Neural cell (in vitro differentiated cells): ENCODE results near the gene ACSL6. TPM values are rescaled to one million over a fixed set of nuclear protein-coding genes. Genes with fewer than 3 reads are reported as not detected.

Experiments
- H2AFZ ChIP-seq: fragments of 200-600, 300-800 bp; sonication (generic), shearing (Covaris generic); 2 replicates; pipeline ENCODE4 v1.6.0; 2014; ENCODE audit warnings: low read depth, mild to moderate bottlenecking, antibody characterized with exemption, low read length, moderate library complexity
- H3F3A ChIP-seq: fragments of 200-600 bp; shearing (Covaris generic); 2 replicates; pipeline ENCODE4 v1.6.1; 2016; ENCODE audit warnings: mild to moderate bottlenecking, moderate library complexity, mixed read lengths, antibody characterized with exemption, low read length; ENCODE audit not compliant: insufficient read depth, poor library complexity, severe bottlenecking
- H3K27ac ChIP-seq: fragments of 200-600, 300-800 bp; sonication (generic), shearing (Covaris generic); 2 replicates; pipeline ENCODE4 v1.5.1; 2014; ENCODE audit warnings: mild to moderate bottlenecking, low read length, moderate library complexity
- H3K27me3 ChIP-seq: fragments of 300-800, 200-600 bp; sonication (generic), shearing (Covaris generic); 2 replicates; pipeline ENCODE4 v1.6.0; 2014; ENCODE audit warnings: mild to moderate bottlenecking, low read depth, low read length, moderate library complexity; ENCODE audit not compliant: insufficient read depth
- H3K36me3 ChIP-seq: fragments of 300-800, 200-600 bp; sonication (generic), shearing (Covaris generic); 2 replicates; pipeline ENCODE4 v1.5.1; 2014; ENCODE audit warnings: mild to moderate bottlenecking, antibody characterized with exemption, low read length, moderate library complexity; ENCODE audit not compliant: insufficient read depth
- H3K4me2 ChIP-seq: fragments of 300-800, 200-600 bp; sonication (generic), shearing (Covaris generic); 2 replicates; pipeline ENCODE4 v1.6.0; 2014; ENCODE audit warnings: mild to moderate bottlenecking, low read length
- H3K4me3 ChIP-seq: fragments of 300-800, 200-600 bp; sonication (generic), shearing (Covaris generic); 2 replicates; pipeline ENCODE4 v1.5.1; 2014; ENCODE audit warnings: mild to moderate bottlenecking, low read length, moderate library complexity
- H3K79me2 ChIP-seq: fragments of 200-600 bp; shearing (Covaris generic); replicated peaks from 2 replicates; pipeline ENCODE4 v1.6.0; 2014; ENCODE audit warnings: mild to moderate bottlenecking, low read length, moderate library complexity; ENCODE audit not compliant: insufficient read depth
- H3K9ac ChIP-seq: fragments of 300-800, 200-600 bp; sonication (generic), shearing (Covaris generic); 2 replicates; pipeline ENCODE4 v1.6.1; 2016; ENCODE audit warnings: mild to moderate bottlenecking, low read length, mixed read lengths
- H3K9me2 ChIP-seq: fragments of 200-600 bp; shearing (Covaris generic); 2 replicates; pipeline ENCODE4 v1.6.1; 2016; ENCODE audit warnings: mild to moderate bottlenecking, low read length, mixed read lengths; ENCODE audit not compliant: insufficient read depth
- H3K9me3 ChIP-seq: fragments of 200-600, 300-800 bp; sonication (generic), shearing (Covaris generic); 2 replicates; pipeline ENCODE4 v1.6.1; 2016; ENCODE audit warnings: mild to moderate bottlenecking, mixed run types, low read length, moderate library complexity, mixed read lengths
- H4K20me1 ChIP-seq: fragments of 200-600 bp; shearing (Covaris generic); 2 replicates; pipeline ENCODE4 v1.6.1; 2016; ENCODE audit warnings: mild to moderate bottlenecking, mixed run types; ENCODE audit not compliant: insufficient read depth
- CTCF ChIP-seq: fragments of 450-650 bp; IDR thresholded peaks from 2 replicates; pipeline ENCODE4 v1.5.1; 2014; ENCODE audit warnings: antibody characterized with exemption, mild to moderate bottlenecking, moderate library complexity; ENCODE audit not compliant: poor library complexity, severe bottlenecking
- EP300 ChIP-seq: fragments of 450-650 bp; conservative IDR thresholded peaks from 2 replicates; pipeline ENCODE4 v1.6.1; 2014; ENCODE audit warnings: antibody characterized with exemption, mild to moderate bottlenecking, moderate library complexity; ENCODE audit not compliant: poor library complexity, severe bottlenecking
- EZH2 ChIP-seq: fragments of 200-600, 300-800 bp; shearing (Covaris generic), sonication (generic); IDR thresholded peaks from 2 replicates; pipeline ENCODE4 v1.6.1; 2014; ENCODE audit warnings: antibody characterized with exemption, low read length, borderline replicate concordance, mild to moderate bottlenecking; ENCODE audit not compliant: insufficient read depth, poor library complexity, severe bottlenecking
- MXI1 ChIP-seq: fragments of 450-650 bp; conservative IDR thresholded peaks from 2 replicates; pipeline ENCODE4 v1.6.1; 2014; ENCODE audit warnings: antibody characterized with exemption, mild to moderate bottlenecking; ENCODE audit not compliant: poor library complexity, severe bottlenecking
- POLR2AphosphoS5 ChIP-seq: IDR thresholded peaks from 2 replicates; pipeline ENCODE4 v1.6.1; 2012
- RAD21 ChIP-seq: fragments of 450-650 bp; conservative IDR thresholded peaks from 2 replicates; pipeline ENCODE4 v1.6.1; 2014; ENCODE audit warnings: antibody characterized with exemption, mild to moderate bottlenecking, moderate library complexity
- REST ChIP-seq: IDR thresholded peaks from 2 replicates; pipeline ENCODE4 v1.6.1; 2012; ENCODE audit warnings: borderline replicate concordance
- SMC3 ChIP-seq: fragments of 450-650 bp; conservative IDR thresholded peaks from 2 replicates; pipeline ENCODE4 v1.6.1; 2014; ENCODE audit warnings: antibody characterized with exemption, mild to moderate bottlenecking, moderate library complexity; ENCODE audit not compliant: poor library complexity
- TAF1 ChIP-seq: IDR thresholded peaks from 2 replicates; pipeline ENCODE4 v1.6.1; 2012; ENCODE audit warnings: low read depth
- polyA plus RNA-seq: library from polyadenylated mRNA; depleted of rRNA; stranded (reverse); fragments of >200 nt; gene quantifications from 2 replicates; pipeline ENCODE4 v1.2.3, GENCODE V29; 2014

ACSL6 gene
- polyA plus RNA-seq, 1 donor from 2014 or later, result 30.5 TPM

GRCh38 chr5:131993676-131994075 lies 17.8 kb downstream of the ACSL6 start:
- Histone ChIP-seq H4K20me1 (no peaks in the 10 kb centered on the region), H3K9me2 (no peaks in the 10 kb centered on the region), H3K27me3 (no peaks in the 10 kb centered on the region), H3K79me2 (no peaks in the 10 kb centered on the region), H3F3A (no peaks in the 10 kb centered on the region), H3K4me2 (no peak overlapping the region), H3K4me3 (no peak overlapping the region), H2AFZ (no peak overlapping the region), H3K27ac (no peak overlapping the region), H3K9ac (no peak overlapping the region), H3K36me3 (no peaks in the 10 kb centered on the region), H3K9me3 (no peaks in the 10 kb centered on the region)
- TF ChIP-seq SMC3 (no peak), REST (no peak), TAF1 (no peak), MXI1 (no peak), CTCF (no peak), RAD21 (no peak), EZH2 (no peak), EP300 (no peak), POLR2AphosphoS5 (no peak)

- H3K79me2 ChIP-seq, result no peaks in the 10 kb centered on the region
- no peak overlapping the region for H2AFZ ChIP-seq
- no peak overlapping the region for H3K9ac ChIP-seq
- H3K36me3 ChIP-seq, result no peaks in the 10 kb centered on the region
- no peak overlapping the region for H3K4me2 ChIP-seq
- TF ChIP-seq CTCF, result no peak
- TF ChIP-seq RAD21, result no peak
- no peak for TF ChIP-seq MXI1
- no peak for TF ChIP-seq SMC3
- no peak for TF ChIP-seq POLR2AphosphoS5
- TF ChIP-seq EP300, result no peak
- TF ChIP-seq REST, result no peak
- TF ChIP-seq EZH2, result no peak
- TF ChIP-seq TAF1, result no peak
- H3K9me2 ChIP-seq, result no peaks in the 10 kb centered on the region
- no peaks in the 10 kb centered on the region for H3F3A ChIP-seq
- no peaks in the 10 kb centered on the region for H3K27me3 ChIP-seq
- H3K9me3 ChIP-seq, result no peaks in the 10 kb centered on the region
- no peak overlapping the region for H3K4me3 ChIP-seq
- H4K20me1 ChIP-seq, result no peaks in the 10 kb centered on the region
- no peak overlapping the region for H3K27ac ChIP-seq
Observed at GRCh38 chr5:131992370-131992769, 19.1 kb downstream of the ACSL6 start.
